HEK293 (cell line): ENCODE results near the gene TMEM145.

Experiments
- CTCF ChIA-PET: fragments of 350-600 bp; formaldehyde crosslinking; extraction: SDS; loops from one replicate; lab custom pipeline; 2021; ENCODE audit warnings: antibody characterized with exemption; lab: Yijun Ruan, JAX
- POLR2A ChIA-PET: fragments of 300-600 bp; formaldehyde crosslinking; extraction: SDS; loops from one replicate; lab custom pipeline; 2020; ENCODE audit warnings: antibody characterized with exemption, inconsistent platforms; lab: Yijun Ruan, JAX
- H3K27ac ChIP-seq: fragments of 200-500 bp; sonication (Bioruptor generic); 2 replicates; pipeline ENCODE4 v1.5.1; 2014; ENCODE audit warnings: low read depth, low read length, control low read depth, inconsistent platforms; ENCODE audit errors: extremely low read depth
- H3K36me3 ChIP-seq, 2 experiments: fragments of 200-500 bp in 1 of 2; sonication (Bioruptor generic) in 1 of 2; 1 replicate in 1 of 2; 2 replicates in 1 of 2; pipeline ENCODE4 v1.5.1; 2014 to 2017; ENCODE audit warnings: inconsistent platforms in 2 of 2, low read length in 2 of 2; ENCODE audit not compliant: control insufficient read depth in 2 of 2, insufficient read depth in 1 of 2
- H3K4me1 ChIP-seq: fragments of 200-500 bp; sonication (Bioruptor generic); 2 replicates; pipeline ENCODE4 v1.5.1; 2014; ENCODE audit warnings: mild to moderate bottlenecking, low read length, inconsistent platforms; ENCODE audit not compliant: control insufficient read depth, insufficient read depth
- H3K4me3 ChIP-seq: 2 replicates; pipeline ENCODE4 v1.5.1; 2011; ENCODE audit warnings: low read depth, mild to moderate bottlenecking, control low read depth, low read length, moderate library complexity
- H3K9me3 ChIP-seq: fragments of 200-500 bp; sonication (Bioruptor generic); 2 replicates; pipeline ENCODE4 v1.5.1; 2014; ENCODE audit warnings: low read depth, low read length, inconsistent platforms; ENCODE audit not compliant: control insufficient read depth, insufficient read depth
- BCL11A ChIP-seq: fragments of 450-650 bp; formaldehyde crosslinking; IDR thresholded peaks from 2 replicates; pipeline ENCODE4 v1.5.1; 2016; ENCODE audit warnings: low read depth, missing biosample characterization, missing genetic modification characterization
- IKZF3 ChIP-seq: fragments of 450-650 bp; IDR thresholded peaks from 2 replicates; pipeline ENCODE4 v1.5.0; 2018; ENCODE audit warnings: missing biosample characterization, mild to moderate bottlenecking, missing genetic modification characterization, moderate library complexity
- KLF10 ChIP-seq: fragments of 450-650 bp; IDR thresholded peaks from 2 replicates; pipeline ENCODE4 v1.5.1; 2018; ENCODE audit warnings: missing biosample characterization, mild to moderate bottlenecking, missing genetic modification characterization
- KLF9 ChIP-seq: fragments of 450-650 bp; formaldehyde crosslinking; IDR thresholded peaks from 2 replicates; pipeline ENCODE4 v1.5.1; 2016; ENCODE audit warnings: missing biosample characterization, missing genetic modification characterization, low read depth
- MEIS1 ChIP-seq: sonication (generic); formaldehyde crosslinking; IDR thresholded peaks from 2 replicates; pipeline ENCODE4 v1.8.1; 2022; ENCODE audit warnings: missing genetic modification reagents, mild to moderate bottlenecking, borderline replicate concordance
- ZBTB17 ChIP-seq: fragments of 450-650 bp; formaldehyde crosslinking; IDR thresholded peaks from 2 replicates; pipeline ENCODE4 v1.5.1; 2016; ENCODE audit warnings: missing biosample characterization, missing genetic modification characterization
- ZBTB20 ChIP-seq: fragments of 450-650 bp; formaldehyde crosslinking; IDR thresholded peaks from 2 replicates; pipeline ENCODE4 v1.5.1; 2016; ENCODE audit warnings: missing biosample characterization, missing genetic modification characterization
- ZBTB8A ChIP-seq: fragments of 450-650 bp; formaldehyde crosslinking; IDR thresholded peaks from 2 replicates; pipeline ENCODE4 v1.5.1; 2016; ENCODE audit warnings: missing biosample characterization, missing genetic modification characterization
- ZNF274 ChIP-seq, 2 experiments: fragments of 200-500 bp in 1 of 2; fragments of 450-650 bp in 1 of 2; sonication (Bioruptor generic) in 1 of 2; formaldehyde crosslinking in 1 of 2; IDR thresholded peaks; 2 replicates each; pipeline versions ENCODE4 v1.5.1 to v1.6.1; 2014 to 2016; ENCODE audit warnings: borderline replicate concordance in 1 of 2, inconsistent platforms in 1 of 2, low read length in 1 of 2, missing biosample characterization in 1 of 2, missing genetic modification characterization in 1 of 2
- ZNF335 ChIP-seq: fragments of 450-650 bp; formaldehyde crosslinking; conservative IDR thresholded peaks from 2 replicates; pipeline ENCODE4 v1.5.1; 2016; ENCODE audit warnings: missing biosample characterization, missing genetic modification characterization
- ZNF391 ChIP-seq: fragments of 450-650 bp; formaldehyde crosslinking; IDR thresholded peaks from 2 replicates; pipeline ENCODE4 v1.5.1; 2016; ENCODE audit warnings: low read depth, missing biosample characterization, missing genetic modification characterization, borderline replicate concordance
- ZNF404 ChIP-seq: fragments of 450-650 bp; formaldehyde crosslinking; IDR thresholded peaks from 2 replicates; pipeline ENCODE4 v1.5.1; 2017; ENCODE audit warnings: missing biosample characterization, missing genetic modification characterization
- ZNF423 ChIP-seq: fragments of 450-650 bp; formaldehyde crosslinking; IDR thresholded peaks from 2 replicates; pipeline ENCODE4 v1.5.1; 2016; ENCODE audit warnings: missing biosample characterization, missing genetic modification characterization
- ZNF530 ChIP-seq: fragments of 450-650 bp; formaldehyde crosslinking; IDR thresholded peaks from 2 replicates; pipeline ENCODE4 v1.5.1; 2016; ENCODE audit warnings: low read depth, missing biosample characterization, missing genetic modification characterization
- ZNF544 ChIP-seq: fragments of 450-650 bp; formaldehyde crosslinking; IDR thresholded peaks from 2 replicates; pipeline ENCODE4 v1.5.0; 2017; ENCODE audit warnings: missing biosample characterization, missing genetic modification characterization
- ZNF555 ChIP-seq: fragments of 450-650 bp; formaldehyde crosslinking; conservative IDR thresholded peaks from 2 replicates; pipeline ENCODE4 v1.5.1; 2017; ENCODE audit warnings: missing biosample characterization, mild to moderate bottlenecking, missing genetic modification characterization, inconsistent platforms
- ZNF621 ChIP-seq: fragments of 450-650 bp; formaldehyde crosslinking; IDR thresholded peaks from 2 replicates; pipeline ENCODE4 v1.5.1; 2017; ENCODE audit warnings: missing biosample characterization, missing genetic modification characterization
- ZNF624 ChIP-seq: fragments of 450-650 bp; formaldehyde crosslinking; IDR thresholded peaks from 2 replicates; pipeline ENCODE4 v1.5.1; 2017; ENCODE audit warnings: missing biosample characterization, missing genetic modification characterization
- ZNF660 ChIP-seq: fragments of 450-650 bp; IDR thresholded peaks from 2 replicates; pipeline ENCODE4 v1.5.1; 2018; ENCODE audit warnings: missing biosample characterization, mild to moderate bottlenecking, missing genetic modification characterization
- ZNF791 ChIP-seq: fragments of 450-650 bp; formaldehyde crosslinking; IDR thresholded peaks from 2 replicates; pipeline ENCODE4 v1.5.1; 2016; ENCODE audit warnings: missing biosample characterization, missing genetic modification characterization
- ZSCAN23 ChIP-seq: fragments of 450-650 bp; formaldehyde crosslinking; IDR thresholded peaks from 2 replicates; pipeline ENCODE4 v1.5.1; 2016; ENCODE audit warnings: missing biosample characterization, missing genetic modification characterization

Gene TMEM145

GRCh38 chr19:42317535-42317934, 4.4 kb downstream of the TMEM145 start:
- no peak overlapping the region for H3K27ac ChIP-seq
- H3K4me1 ChIP-seq, result no peaks in the 10 kb centered on the region; the same call in 1 of the 2 replicates
- CTCF ChIA-PET, result no interaction called here
- POLR2A ChIA-PET, result no interaction called here
- no peak for TF ChIP-seq BCL11A (tag by site-specific recombination)
- TF ChIP-seq ZNF423 (tag by site-specific recombination), result no peak
- no peak for TF ChIP-seq ZSCAN23 (tag by site-specific recombination)
- TF ChIP-seq ZNF391 (tag by site-specific recombination), result no peak
- TF ChIP-seq ZNF791 (tag by site-specific recombination), result no peak
- no peak for TF ChIP-seq MEIS1
- TF ChIP-seq ZNF544 (tag by site-specific recombination), result no peak
- no peak for TF ChIP-seq ZNF274 (IDR thresholded peaks at IDR 0.05; ENCODE audit: low read length)
- no peak for TF ChIP-seq ZNF274 (tag by site-specific recombination; IDR thresholded peaks at IDR 0.05; ENCODE audit: borderline replicate concordance)
- TF ChIP-seq ZNF660, result no peak
- no peak for TF ChIP-seq ZNF555 (tag by site-specific recombination)
- no peak for TF ChIP-seq KLF10
- no peak for TF ChIP-seq ZBTB20 (tag by site-specific recombination)
- TF ChIP-seq KLF9 (tag by site-specific recombination), result no peak
- no peak for TF ChIP-seq ZNF404 (tag by site-specific recombination)
- TF ChIP-seq IKZF3 (tag by site-specific recombination), result no peak
- no peak for TF ChIP-seq ZNF621 (tag by site-specific recombination)
- no peak for TF ChIP-seq ZNF624
- no peak for TF ChIP-seq ZBTB8A (tag by site-specific recombination)
- TF ChIP-seq, all 188 proteins: peak for 0
- Histone ChIP-seq H3K9me3 (no peaks in the 10 kb centered on the region), H3K4me3 (no peak overlapping the region), H3K36me3 (no peaks in the 10 kb centered on the region; a peak in 1 of 3 replicates)

GRCh38 chr19:42322305-42322704, 9.2 kb downstream of the TMEM145 start:
- peak; percentile 35; the same call in 1 of the 2 replicates for TF ChIP-seq ZBTB17 (tag by site-specific recombination)
- TF ChIP-seq ZNF335 (tag by site-specific recombination), result no peak
- Histone ChIP-seq H3K9me3 (no peaks in the 10 kb centered on the region), H3K36me3 (no peaks in the 10 kb centered on the region; a peak in 1 of 3 replicates), H3K27ac (no peak overlapping the region), H3K4me1 (peaks cover 13% of the 10 kb centered on the region), H3K4me3 (no peak overlapping the region)
- CTCF ChIA-PET, result interaction anchor here (0.5 to 2.8 kb wide), 11 partner anchors 8 to 214 kb away, joined by 3 to 31 read pairs (median 3); no protein-coding TSS in a partner anchor
- POLR2A ChIA-PET, result interaction anchor here (0.6 to 0.9 kb wide), 2 partner anchors 14 to 74 kb away, joined by 3 to 10 read pairs; no protein-coding TSS in a partner anchor

GRCh38 chr19:42323473-42323851, 10.4 kb downstream of the TMEM145 start:
- CTCF ChIA-PET, result interaction anchor here (0.9 to 2.8 kb wide), 6 partner anchors 18 to 215 kb away, joined by 3 to 31 read pairs (median 4); partner anchors contain the start of gene PAFAH1B3
- TF ChIP-seq ZNF530 (no peak), IKZF3 (tag by site-specific recombination) (no peak), ZBTB17 (tag by site-specific recombination) (no peak)
- Histone ChIP-seq H3K4me1 (peaks cover 23% of the 10 kb centered on the region), H3K9me3 (no peaks in the 10 kb centered on the region), H3K4me3 (no peak overlapping the region), H3K36me3 (no peaks in the 10 kb centered on the region; a peak in 1 of 3 replicates), H3K27ac (no peak overlapping the region)
- POLR2A ChIA-PET, result interaction anchor here (0.5 to 1.5 kb wide), 2 partner anchors 19 to 77 kb away, joined by 4 to 5 read pairs; no protein-coding TSS in a partner anchor
